Mucosa of rectum (tissue), 2 donors: Measurements from ENCODE around the gene OIT3.

Experiments used
- H3K27ac ChIP-seq, 2 donors: one replicate each; pipeline ENCODE4 v1.7.0; 2013; ENCODE audit warnings: inconsistent platforms in 2 of 2, low read depth in 2 of 2, low read length in 2 of 2
- H3K27me3 ChIP-seq, 2 donors: one replicate each; pipeline ENCODE4 v1.7.0; 2013; ENCODE audit warnings: low read length in 2 of 2; ENCODE audit not compliant: control insufficient read depth in 2 of 2, insufficient read depth in 2 of 2
- H3K36me3 ChIP-seq, 2 donors: one replicate each; pipeline ENCODE4 v1.7.0; 2013; ENCODE audit warnings: low read length in 2 of 2; ENCODE audit not compliant: control insufficient read depth in 2 of 2, insufficient read depth in 2 of 2
- H3K4me1 ChIP-seq, 2 donors: one replicate each; pipeline ENCODE4 v1.7.0; 2013; ENCODE audit warnings: low read length in 2 of 2, mild to moderate bottlenecking in 1 of 2; ENCODE audit not compliant: control insufficient read depth in 2 of 2, insufficient read depth in 2 of 2
- H3K4me3 ChIP-seq, 2 donors: one replicate each; pipeline ENCODE4 v1.7.0; 2013; ENCODE audit warnings: low read length in 2 of 2
- H3K9ac ChIP-seq, 2 donors: one replicate each; pipeline ENCODE4 v1.7.0; 2013; ENCODE audit warnings: low read length in 2 of 2, low read depth in 1 of 2, mild to moderate bottlenecking in 1 of 2
- H3K9me3 ChIP-seq, 2 donors: one replicate each; pipeline ENCODE4 v1.7.0; 2013; ENCODE audit warnings: low read length in 2 of 2; ENCODE audit not compliant: control insufficient read depth in 2 of 2
- donor health status: healthy.
- donor health status: Normal muscosa, but diverticular disease.

Gene OIT3

DNA sequence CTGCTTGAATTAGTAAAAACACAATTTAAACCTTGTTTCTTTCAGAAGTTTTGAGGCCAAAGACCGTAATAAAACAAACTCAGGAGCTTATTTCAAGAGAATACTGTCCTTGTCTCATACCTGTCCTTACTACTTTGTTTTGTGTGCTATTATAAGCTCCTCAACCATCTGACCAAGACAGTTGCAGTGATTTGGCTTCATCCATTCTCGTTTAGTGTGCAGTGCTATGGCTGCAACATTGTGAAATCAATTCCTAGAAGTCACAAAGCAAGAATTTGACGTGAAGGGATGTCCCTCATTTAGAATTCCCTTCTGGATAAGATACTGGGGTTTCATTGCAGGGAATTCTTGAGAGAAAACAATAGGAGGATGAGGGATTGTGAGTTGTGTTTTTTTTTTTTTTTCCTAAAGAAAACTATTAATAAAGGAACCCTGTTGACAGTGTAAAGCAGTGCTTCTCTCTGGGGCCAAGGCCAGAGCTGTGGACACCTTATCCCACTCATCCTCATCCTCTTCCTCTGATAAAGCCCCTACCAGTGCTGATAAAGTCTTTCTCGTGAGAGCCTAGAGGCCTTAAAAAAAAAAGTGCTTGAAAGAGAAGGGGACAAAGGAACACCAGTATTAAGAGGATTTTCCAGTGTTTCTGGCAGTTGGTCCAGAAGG is at the start of gene OIT3:
Gene OIT3, plus strand, starts transcription at position 604 of the 663 bp plus-strand sequence. CDS start 60 bp downstream, outside the sequence.
- H3K9me3 ChIP-seq = no peaks in the 10 kb centered on the region
- peak within 1 kb of the TSS in 1 of 2 donors; percentile 6 for H3K9ac ChIP-seq
- no peak within 1 kb of the TSS for H3K27ac ChIP-seq
- no peak within 1 kb of the TSS for H3K4me3 ChIP-seq
- no peaks in the 10 kb centered on the region for H3K27me3 ChIP-seq
- H3K4me1 ChIP-seq = no peaks in the 10 kb centered on the region
- peaks cover 2% of the 10 kb centered on the region in 2 donors for H3K36me3 ChIP-seq

DNA sequence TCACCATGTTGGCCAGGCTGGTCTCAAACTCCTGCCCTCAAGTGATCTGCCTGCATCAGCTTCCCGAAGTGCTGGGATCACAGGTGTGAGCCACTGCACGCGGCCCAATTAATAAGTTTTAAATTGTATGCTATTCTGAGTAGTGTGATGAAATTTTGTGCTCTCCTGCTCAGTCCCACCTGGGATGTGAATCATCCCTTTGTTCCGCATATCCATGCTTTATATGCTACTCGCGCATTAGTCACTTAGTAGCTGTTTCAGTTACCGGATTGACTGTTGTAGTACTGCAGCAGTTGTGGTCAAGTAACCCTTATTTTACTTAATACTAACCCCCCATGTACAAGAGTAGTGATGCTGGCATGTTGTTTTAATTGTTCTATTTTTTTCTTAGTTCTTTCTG is 47.3 kb upstream of the OIT3 start:
- Histone ChIP-seq H3K27ac (no peak overlapping the region), H3K9ac (no peak overlapping the region), H3K4me3 (no peak overlapping the region), H3K9me3 (no peaks in the 10 kb centered on the region), H3K36me3 (no peaks in the 10 kb centered on the region), H3K4me1 (no peaks in the 10 kb centered on the region), H3K27me3 (no peaks in the 10 kb centered on the region)

GRCh38 chr10:72847681-72848080 is 45.9 kb upstream of the OIT3 start:
- no peaks in the 10 kb centered on the region for H3K4me1 ChIP-seq
- H3K4me3 ChIP-seq = no peak overlapping the region
- H3K27me3 ChIP-seq = no peaks in the 10 kb centered on the region

DNA sequence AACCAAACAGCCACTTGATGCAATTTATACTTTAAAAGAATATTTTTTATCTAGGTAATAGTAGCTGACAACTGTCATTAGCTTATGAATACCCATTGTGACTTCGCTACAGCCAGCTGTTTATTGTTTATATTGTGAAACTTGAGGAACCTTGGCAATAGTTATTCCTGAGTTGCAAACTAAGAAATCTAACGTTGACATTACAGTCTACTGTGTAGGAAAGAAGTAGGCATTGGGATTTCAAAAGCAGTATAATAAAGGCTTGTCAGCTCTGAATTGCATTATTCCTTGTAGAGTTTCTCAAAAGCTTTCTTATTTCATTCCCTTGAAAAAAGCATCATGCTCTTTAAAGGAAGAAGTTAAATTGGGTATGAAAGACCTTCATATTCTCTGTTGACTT is 42.7 kb upstream of the OIT3 start:
- no peak overlapping the region for H3K9ac ChIP-seq
- H3K27me3 ChIP-seq = no peaks in the 10 kb centered on the region
- no peak overlapping the region for H3K27ac ChIP-seq
- no peaks in the 10 kb centered on the region for H3K4me1 ChIP-seq
- no peaks in the 10 kb centered on the region for H3K36me3 ChIP-seq
- no peaks in the 10 kb centered on the region for H3K9me3 ChIP-seq
- H3K4me3 ChIP-seq = no peak overlapping the region

More at GRCh38 chr10:72847681-72848080, 45.9 kb upstream of the OIT3 start:
- Histone ChIP-seq H3K36me3 (no peaks in the 10 kb centered on the region), H3K9ac (no peak overlapping the region), H3K27ac (no peak overlapping the region), H3K9me3 (no peaks in the 10 kb centered on the region)

DNA sequence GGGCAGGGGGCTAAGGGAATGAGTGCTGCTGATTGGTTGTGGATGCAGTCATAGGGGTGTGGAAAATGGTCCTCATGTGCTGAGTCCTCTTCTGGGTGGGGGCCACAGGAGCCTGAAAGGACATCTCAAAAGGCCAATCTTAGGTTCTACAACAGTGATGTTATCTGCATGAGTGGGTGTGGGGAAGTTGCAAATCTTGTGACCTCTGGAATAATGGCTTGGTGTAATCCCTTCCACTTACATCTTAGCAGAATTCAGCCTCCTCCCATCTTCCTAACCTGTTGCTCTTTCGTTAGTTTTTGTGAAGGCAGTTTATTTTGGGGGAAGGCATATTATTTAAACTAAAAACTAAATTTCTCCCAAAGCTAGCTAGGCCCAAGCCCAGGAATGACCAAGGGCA is 42.0 kb upstream of the OIT3 start:
- H3K27me3 ChIP-seq = no peaks in the 10 kb centered on the region
- no peak overlapping the region for H3K4me3 ChIP-seq
- no peak overlapping the region for H3K27ac ChIP-seq
- no peak overlapping the region for H3K9ac ChIP-seq
- no peaks in the 10 kb centered on the region for H3K4me1 ChIP-seq
- H3K36me3 ChIP-seq = no peaks in the 10 kb centered on the region
- no peaks in the 10 kb centered on the region for H3K9me3 ChIP-seq

DNA sequence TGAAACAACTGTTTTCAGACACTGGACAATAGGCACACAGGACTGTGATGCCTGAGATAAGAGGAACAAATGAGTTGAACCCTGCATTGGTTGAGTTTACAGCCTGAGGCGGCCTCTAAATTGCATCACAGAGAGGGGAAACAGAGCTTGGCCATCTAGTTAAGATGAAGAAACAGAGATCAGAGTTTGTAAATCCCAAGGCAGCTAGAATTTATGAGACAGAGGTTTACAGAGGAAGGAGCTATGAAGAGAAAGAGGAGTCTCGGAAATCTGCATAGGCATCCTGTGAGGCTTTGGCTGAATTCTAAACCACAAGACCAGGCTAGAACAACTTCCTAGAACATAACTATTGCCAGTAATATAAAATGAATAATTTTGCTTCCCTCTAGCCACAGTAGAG is 41.0 kb upstream of the OIT3 start:
- no peak overlapping the region for H3K9ac ChIP-seq
- H3K27ac ChIP-seq = no peak overlapping the region
- no peaks in the 10 kb centered on the region for H3K36me3 ChIP-seq
- no peaks in the 10 kb centered on the region for H3K9me3 ChIP-seq
- no peaks in the 10 kb centered on the region for H3K27me3 ChIP-seq
- H3K4me3 ChIP-seq = no peak overlapping the region
- no peaks in the 10 kb centered on the region for H3K4me1 ChIP-seq

DNA sequence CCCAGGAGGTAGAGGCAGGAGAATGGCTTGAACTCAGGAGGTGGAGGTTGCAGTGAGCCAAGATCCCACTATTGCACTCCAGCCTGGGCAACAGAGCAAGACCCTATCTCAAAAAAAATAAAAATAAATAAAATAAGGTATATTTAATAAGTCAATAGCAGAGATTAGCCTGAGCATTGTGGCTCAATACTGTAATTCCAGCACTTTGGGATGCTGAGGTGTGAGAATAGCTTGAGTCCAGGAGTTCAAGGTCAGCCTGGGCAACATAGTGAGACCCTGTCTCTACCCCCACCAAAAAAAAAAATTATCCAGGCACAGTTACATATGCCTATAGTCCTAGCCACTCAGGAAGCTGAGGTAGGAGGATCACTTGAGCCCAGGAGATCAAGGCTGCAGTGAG is 38.4 kb upstream of the OIT3 start:
- Histone ChIP-seq H3K36me3 (peaks cover 3% of the 10 kb centered on the region in 2 donors), H3K4me1 (no peaks in the 10 kb centered on the region), H3K9me3 (no peaks in the 10 kb centered on the region)

DNA sequence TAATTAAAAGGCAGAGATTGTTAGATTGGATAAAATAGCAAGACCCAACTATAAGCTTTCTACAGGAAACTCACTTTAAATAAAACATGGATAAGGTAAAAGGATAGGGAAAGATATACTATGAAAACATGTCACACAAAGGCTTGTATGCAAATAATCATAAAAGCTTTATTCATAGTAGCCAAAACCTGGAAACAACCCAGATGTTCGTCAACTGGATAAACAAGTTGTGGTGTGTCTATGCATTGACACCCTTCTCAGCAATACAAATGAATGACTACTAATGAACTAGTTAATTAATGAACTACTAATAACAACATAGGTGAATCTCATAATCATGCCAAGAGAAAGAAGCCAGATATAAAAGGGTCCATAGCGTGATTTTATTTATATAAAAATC is 37.7 kb upstream of the OIT3 start:
- Histone ChIP-seq H3K4me1 (no peaks in the 10 kb centered on the region), H3K36me3 (peaks cover 3 to 5% of the 10 kb centered on the region in 2 donors), H3K27me3 (no peaks in the 10 kb centered on the region), H3K4me3 (no peak overlapping the region), H3K27ac (no peak overlapping the region), H3K9ac (no peak overlapping the region), H3K9me3 (no peaks in the 10 kb centered on the region)

More for the DNA sequence above, 38.4 kb upstream of the OIT3 start:
- no peak overlapping the region for H3K4me3 ChIP-seq
- no peaks in the 10 kb centered on the region for H3K27me3 ChIP-seq
- no peak overlapping the region for H3K27ac ChIP-seq
- no peak overlapping the region for H3K9ac ChIP-seq

DNA sequence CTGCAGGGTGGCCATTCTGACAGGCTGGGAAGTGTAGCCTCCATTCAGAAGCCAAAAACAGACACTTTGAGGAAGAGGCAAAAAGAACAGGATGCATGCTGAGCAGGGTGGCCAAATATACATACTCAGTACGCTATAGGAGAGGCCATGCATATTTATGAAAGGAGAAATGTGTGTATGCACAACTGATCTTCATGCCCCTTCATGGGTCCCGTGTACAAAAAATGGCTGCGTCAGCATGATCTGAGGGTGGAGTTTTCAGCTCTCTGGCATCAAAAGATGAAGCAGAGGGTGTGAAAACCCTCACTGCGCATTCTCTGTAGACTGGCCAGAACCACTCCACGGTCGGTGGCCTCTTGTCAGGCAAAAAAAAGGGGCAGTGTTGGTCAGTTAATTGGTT is 35.5 kb upstream of the OIT3 start:
- Histone ChIP-seq H3K27ac (no peak overlapping the region), H3K27me3 (no peaks in the 10 kb centered on the region), H3K36me3 (peaks cover 14% of the 10 kb centered on the region in 2 donors), H3K4me3 (no peak overlapping the region), H3K9me3 (no peaks in the 10 kb centered on the region), H3K4me1 (no peaks in the 10 kb centered on the region), H3K9ac (no peak overlapping the region)

DNA sequence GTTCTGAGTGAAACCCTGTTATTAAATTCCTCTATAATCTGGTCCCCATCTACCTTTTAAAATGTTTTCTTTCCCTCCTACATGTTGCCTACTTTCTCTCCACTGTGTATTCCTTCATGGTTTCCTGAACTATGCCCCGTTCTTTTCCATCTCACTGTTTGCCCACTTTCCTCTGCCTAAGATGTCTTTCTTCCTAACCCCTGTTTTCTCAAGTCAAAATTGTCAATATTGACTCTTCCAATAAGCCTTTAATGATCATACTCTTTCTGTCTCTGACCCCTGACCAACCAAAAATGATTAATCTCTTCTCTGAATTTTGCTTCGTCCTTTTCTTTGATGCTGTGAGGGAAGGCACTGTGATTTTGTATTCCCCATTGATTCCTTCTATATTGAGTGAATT is 30.6 kb upstream of the OIT3 start:
- no peak overlapping the region for H3K4me3 ChIP-seq
- H3K9ac ChIP-seq = no peak overlapping the region
- H3K27me3 ChIP-seq = no peaks in the 10 kb centered on the region
- no peaks in the 10 kb centered on the region for H3K4me1 ChIP-seq
- peaks cover 14 to 15% of the 10 kb centered on the region in 2 donors for H3K36me3 ChIP-seq
- no peaks in the 10 kb centered on the region for H3K9me3 ChIP-seq
- H3K27ac ChIP-seq = no peak overlapping the region
